Measurements from ENCODE around the gene GEN1. TPM values are rescaled to one million over a fixed set of nuclear protein-coding genes. Genes with fewer than 3 reads are reported as not detected.

The GEN1 gene
- total and polyA plus RNA-seq, 4 donors, result 1.2 to 12.7 (median 7.8) TPM

DNA sequence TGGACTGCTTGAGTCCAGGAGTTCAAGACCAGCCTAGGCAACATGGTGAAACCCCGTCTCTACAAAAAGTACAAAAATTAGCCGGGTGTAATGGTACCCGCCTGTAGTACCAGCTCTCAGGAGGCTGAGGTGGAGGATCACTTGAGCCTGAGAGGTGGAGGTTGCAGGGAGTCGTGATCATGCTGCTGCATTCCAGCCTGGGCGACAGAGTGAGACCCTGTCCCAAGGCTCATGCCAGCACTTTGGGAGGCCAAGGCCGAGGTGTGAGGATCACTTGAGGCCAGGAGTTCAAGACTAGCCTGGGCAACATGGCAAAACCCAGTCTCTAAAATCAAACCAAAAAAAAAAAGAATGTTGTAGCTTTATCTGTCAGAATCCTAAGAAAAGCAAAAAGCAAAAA lies 25.7 kb upstream of the GEN1 start (continued):
- no peak for TF ChIP-seq ZBTB33 (IDR thresholded peaks at IDR 0.05)

DNA sequence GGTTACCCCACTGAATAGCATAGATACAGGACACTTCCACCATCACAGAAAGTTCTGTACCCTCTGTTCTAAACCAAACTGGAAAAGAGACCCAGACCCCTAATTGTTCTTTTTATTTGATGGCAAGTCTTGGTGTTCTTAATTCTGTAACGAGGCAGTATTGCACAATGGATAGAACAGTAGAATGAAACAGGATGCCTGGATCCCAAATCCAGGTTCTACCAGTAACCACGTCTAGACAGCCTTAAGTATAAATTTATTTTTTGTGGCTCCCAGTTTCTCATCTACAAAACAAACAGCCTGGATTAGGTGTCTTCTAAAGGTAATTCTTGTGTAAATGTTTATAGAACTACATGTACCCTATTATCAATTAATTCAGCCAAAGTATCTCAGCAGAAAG lies 24.1 kb upstream of the GEN1 start:
- Histone ChIP-seq H3K27me3 (ENCODE audit: control insufficient read depth in 4 of 4, insufficient read depth in 4 of 4, low read length in 3 of 4) (no peaks in the 10 kb centered on the region), H3K9me3 (ENCODE audit: control insufficient read depth in 4 of 4, low read length in 3 of 4) (no peaks in the 10 kb centered on the region), H3K4me3 (ENCODE audit: low read depth in 1 of 3, low read length in 3 of 3) (no peak overlapping the region), H3K4me1 (ENCODE audit: control insufficient read depth in 4 of 4, insufficient read depth in 4 of 4, low read length in 3 of 4) (no peaks in the 10 kb centered on the region), H3K36me3 (ENCODE audit: control insufficient read depth in 4 of 4, insufficient read depth in 3 of 4, low read depth in 1 of 4, low read length in 3 of 4) (peaks cover 1 to 32% (median 21%) of the 10 kb centered on the region in 4 donors), H3K27ac (ENCODE audit: low read depth in 1 of 2, low read length in 2 of 2) (no peak overlapping the region), H3K9ac (ENCODE audit: low read depth in 1 of 2, low read length in 2 of 2) (no peak overlapping the region)
- WGBS, result 42% methylated on average over 2 of the region's 2 CpGs
- no peak for DNase-seq (ENCODE audit: low spot score)
- no peak for TF ChIP-seq TAF1 (conservative IDR thresholded peaks at IDR 0.05)
- TF ChIP-seq GABPA (IDR thresholded peaks at IDR 0.05 in 1 of 2, conservative IDR thresholded peaks at IDR 0.05 in 1 of 2), result no peak
- no peak for TF ChIP-seq FOXA1 (IDR thresholded peaks at IDR 0.05)
- no peak for TF ChIP-seq FOXA2 (IDR thresholded peaks at IDR 0.05)
- TF ChIP-seq CTCF (IDR thresholded peaks at IDR 0.05; ENCODE audit: low read depth, low read length, missing input control), result no peak
- TF ChIP-seq ATF3 (IDR thresholded peaks at IDR 0.05), result no peak
- TF ChIP-seq JUND (IDR thresholded peaks at IDR 0.05), result no peak
- no peak for TF ChIP-seq RXRA (IDR thresholded peaks at IDR 0.05)
- TF ChIP-seq HNF4A (conservative IDR thresholded peaks at IDR 0.05), result no peak

- H3K9ac ChIP-seq (ENCODE audit: low read depth in 1 of 2, low read length in 2 of 2), result no peak overlapping the region
- H3K4me1 ChIP-seq (ENCODE audit: control insufficient read depth in 4 of 4, insufficient read depth in 4 of 4, low read length in 3 of 4), result no peaks in the 10 kb centered on the region
- no peaks in the 10 kb centered on the region for H3K27me3 ChIP-seq (ENCODE audit: control insufficient read depth in 4 of 4, insufficient read depth in 4 of 4, low read length in 3 of 4)
- WGBS, result 88% methylated on average over 1 of the region's 1 CpG
- no peak for TF ChIP-seq TAF1 (conservative IDR thresholded peaks at IDR 0.05)
- no peak for TF ChIP-seq SP1 (IDR thresholded peaks at IDR 0.05)
- TF ChIP-seq HNF4A (conservative IDR thresholded peaks at IDR 0.05), result no peak
- no peak for TF ChIP-seq RXRA (IDR thresholded peaks at IDR 0.05)
- no peak for TF ChIP-seq FOXA2 (IDR thresholded peaks at IDR 0.05)
- no peak for TF ChIP-seq CTCF (IDR thresholded peaks at IDR 0.05; ENCODE audit: low read depth, low read length, missing input control)
- TF ChIP-seq ATF3 (IDR thresholded peaks at IDR 0.05), result no peak
- TF ChIP-seq FOXA1 (IDR thresholded peaks at IDR 0.05), result no peak
- H3K4me3 ChIP-seq (ENCODE audit: low read depth in 1 of 3, low read length in 3 of 3), result no peak overlapping the region
- DNase-seq (ENCODE audit: low spot score), result no peak
- H3K9me3 ChIP-seq (ENCODE audit: control insufficient read depth in 4 of 4, low read length in 3 of 4), result no peaks in the 10 kb centered on the region
- H3K36me3 ChIP-seq (ENCODE audit: control insufficient read depth in 4 of 4, insufficient read depth in 3 of 4, low read depth in 1 of 4, low read length in 3 of 4), result peaks cover 3 to 57% (median 45%) of the 10 kb centered on the region in 4 donors
- H3K27ac ChIP-seq (ENCODE audit: low read depth in 1 of 2, low read length in 2 of 2), result no peak overlapping the region
These were observed 20.3 kb upstream of the GEN1 start for GRCh38 chr2:17733599-17733998.
